Kidney epithelial cell (primary cell): ENCODE results near the gene AKNA. TPM values are rescaled to one million over a fixed set of nuclear protein-coding genes. Genes with fewer than 3 reads are reported as not detected.

Experiments
- DNase-seq: peaks from one replicate; pipeline ENCODE4 v3.0.0-alpha.2; 2010; ENCODE audit warnings: low read depth
- H3K27me3 ChIP-seq: 2 replicates; pipeline ENCODE4 v1.6.0; 2011; ENCODE audit warnings: low read length; ENCODE audit not compliant: control insufficient read depth, insufficient read depth
- H3K36me3 ChIP-seq: 2 replicates; pipeline ENCODE4 v1.5.1; 2011; ENCODE audit warnings: low read length; ENCODE audit not compliant: control insufficient read depth, insufficient read depth
- H3K4me3 ChIP-seq: 2 replicates; pipeline ENCODE4 v1.5.1; 2011; ENCODE audit warnings: low read depth, mild to moderate bottlenecking, control low read depth, low read length
- total RNA-seq: library from RNA; depleted of rRNA; stranded (reverse); fragments of >200 nt; gene quantifications from 2 replicates; pipeline ENCODE4 v1.2.3, GENCODE V29; 2015
- TF ChIP-seq, protein P1 (sequence below): IDR thresholded peaks from 2 replicates; pipeline ENCODE4 v1.5.1; 2011; ENCODE audit warnings: mild to moderate bottlenecking, moderate library complexity, low read length, control low read depth, inconsistent platforms; ENCODE audit not compliant: insufficient read depth, poor library complexity, severe bottlenecking

Gene AKNA
- total RNA-seq, 1 donor from 2014 or later: 34.6 TPM

DNA sequence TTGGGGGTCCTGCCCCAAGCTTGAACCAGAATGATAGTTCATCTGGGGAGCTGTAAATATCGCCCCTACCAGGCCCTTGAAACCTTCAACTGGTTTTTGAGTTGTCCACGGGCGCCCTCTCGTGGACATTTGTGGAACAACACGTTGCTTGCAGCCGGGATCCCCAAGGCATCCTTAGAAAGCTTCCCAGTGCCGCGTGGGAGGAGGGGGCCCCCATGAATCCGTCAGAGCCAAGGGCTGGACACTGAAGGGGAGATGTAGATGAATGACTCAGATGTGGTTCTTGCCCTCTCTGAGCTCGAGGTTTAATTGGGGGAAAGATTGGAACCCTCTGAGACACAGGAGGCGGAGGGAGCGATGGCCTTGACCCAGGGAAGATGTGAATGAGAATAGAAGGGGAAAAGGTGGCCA, 96.7 kb downstream of the AKNA start:
- Histone ChIP-seq H3K36me3 (peaks cover 1% of the 10 kb centered on the region), H3K4me3 (no peak overlapping the region), H3K27me3 (no peaks in the 10 kb centered on the region)
- TF ChIP-seq, protein P1, sequence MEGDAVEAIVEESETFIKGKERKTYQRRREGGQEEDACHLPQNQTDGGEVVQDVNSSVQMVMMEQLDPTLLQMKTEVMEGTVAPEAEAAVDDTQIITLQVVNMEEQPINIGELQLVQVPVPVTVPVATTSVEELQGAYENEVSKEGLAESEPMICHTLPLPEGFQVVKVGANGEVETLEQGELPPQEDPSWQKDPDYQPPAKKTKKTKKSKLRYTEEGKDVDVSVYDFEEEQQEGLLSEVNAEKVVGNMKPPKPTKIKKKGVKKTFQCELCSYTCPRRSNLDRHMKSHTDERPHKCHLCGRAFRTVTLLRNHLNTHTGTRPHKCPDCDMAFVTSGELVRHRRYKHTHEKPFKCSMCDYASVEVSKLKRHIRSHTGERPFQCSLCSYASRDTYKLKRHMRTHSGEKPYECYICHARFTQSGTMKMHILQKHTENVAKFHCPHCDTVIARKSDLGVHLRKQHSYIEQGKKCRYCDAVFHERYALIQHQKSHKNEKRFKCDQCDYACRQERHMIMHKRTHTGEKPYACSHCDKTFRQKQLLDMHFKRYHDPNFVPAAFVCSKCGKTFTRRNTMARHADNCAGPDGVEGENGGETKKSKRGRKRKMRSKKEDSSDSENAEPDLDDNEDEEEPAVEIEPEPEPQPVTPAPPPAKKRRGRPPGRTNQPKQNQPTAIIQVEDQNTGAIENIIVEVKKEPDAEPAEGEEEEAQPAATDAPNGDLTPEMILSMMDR: peak; percentile 86
- DNase-seq: no peak

DNA sequence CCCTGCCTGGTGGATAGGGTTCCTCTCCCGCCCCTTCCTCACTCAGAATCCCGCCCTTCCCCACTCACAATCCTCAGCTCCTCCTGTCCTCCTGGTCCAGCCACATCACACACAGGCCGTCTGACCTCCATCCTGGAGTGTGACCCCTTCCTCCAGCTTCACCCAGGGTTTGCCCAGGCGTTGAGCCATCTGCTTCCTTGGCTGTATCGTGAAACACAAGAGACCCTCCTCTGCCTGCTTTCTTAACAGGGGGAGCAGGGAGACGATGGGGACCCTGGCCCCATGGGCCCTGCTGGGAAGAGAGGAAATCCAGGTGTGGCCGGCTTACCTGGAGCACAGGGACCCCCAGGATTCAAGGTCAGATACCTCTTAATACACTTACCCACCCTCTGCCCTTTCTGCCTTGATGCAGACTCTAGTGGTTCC, 97.2 kb downstream of the AKNA start:
- H3K27me3 ChIP-seq: no peaks in the 10 kb centered on the region
- H3K36me3 ChIP-seq: peaks cover 1% of the 10 kb centered on the region
- DNase-seq: no peak
- TF ChIP-seq, protein P1: no peak
- H3K4me3 ChIP-seq: no peak overlapping the region

DNA sequence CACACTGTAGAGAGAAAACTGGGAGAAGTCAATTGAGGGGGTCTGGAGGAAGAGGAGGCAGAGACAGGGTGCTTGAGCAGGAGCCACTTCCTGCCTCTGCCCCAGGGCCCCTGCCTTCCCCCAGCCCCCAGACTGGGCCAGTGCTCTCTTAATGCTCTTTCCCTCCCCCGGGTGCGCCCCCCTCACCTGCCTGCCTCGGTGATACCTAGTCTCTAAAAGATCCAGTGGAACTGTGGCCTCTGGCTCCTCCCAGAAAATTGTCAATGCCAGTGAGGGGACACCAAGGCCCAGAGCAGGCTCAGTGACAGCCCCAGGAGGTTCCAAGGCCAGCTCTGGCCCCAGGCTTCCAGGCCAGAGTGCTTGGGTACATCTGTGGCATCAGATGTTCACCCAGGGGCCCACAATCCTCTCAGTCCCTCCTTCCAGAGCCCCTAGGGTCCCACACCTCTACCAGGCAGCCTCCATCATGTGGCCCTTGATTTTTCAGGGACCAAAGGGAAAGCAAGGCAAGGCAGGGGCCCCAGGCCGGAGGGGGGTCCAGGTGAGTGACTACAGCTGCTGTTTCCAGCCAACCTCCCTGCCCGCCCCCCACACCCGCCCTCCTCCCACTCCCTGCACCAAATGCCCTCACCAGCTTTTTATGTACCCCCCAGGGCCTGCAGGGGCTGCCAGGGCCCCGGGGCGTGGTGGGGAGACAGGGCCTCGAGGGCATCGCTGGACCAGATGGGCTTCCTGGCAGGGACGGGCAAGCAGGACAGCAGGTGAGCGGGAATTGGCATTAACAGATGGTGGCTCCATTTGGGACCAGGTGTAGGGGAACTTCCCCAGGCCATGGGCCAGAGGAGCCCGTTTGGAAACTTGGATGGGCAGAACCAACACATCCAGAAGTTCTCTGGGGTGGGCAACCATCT, 98.0 kb downstream of the AKNA start:
- H3K27me3 ChIP-seq: no peaks in the 10 kb centered on the region
- no peak for DNase-seq
- TF ChIP-seq, protein P1: no peak
- H3K36me3 ChIP-seq: peaks cover 3% of the 10 kb centered on the region
- H3K4me3 ChIP-seq: no peak overlapping the region

DNA sequence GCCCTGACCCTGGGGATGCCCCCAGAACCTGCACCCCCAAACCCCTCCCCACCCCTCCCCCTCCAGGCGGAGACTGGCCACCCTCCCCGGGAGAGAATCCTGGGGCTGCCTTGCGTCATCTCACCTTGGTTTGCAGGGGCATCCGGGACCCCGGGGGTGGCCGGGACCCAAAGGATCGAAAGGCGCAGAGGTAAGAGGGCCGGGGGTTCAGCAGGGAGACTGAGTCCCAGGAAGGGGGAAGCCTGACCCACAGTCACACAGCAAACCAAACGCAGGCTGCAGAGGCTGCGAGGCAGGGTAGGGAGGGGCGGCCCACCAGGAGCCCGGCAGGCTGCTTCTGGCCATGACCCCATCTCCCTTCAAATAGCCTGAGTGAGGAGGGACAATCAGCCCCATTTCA, 98.7 kb downstream of the AKNA start:
- TF ChIP-seq, protein P1: no peak
- H3K36me3 ChIP-seq: peaks cover 3% of the 10 kb centered on the region

DNA sequence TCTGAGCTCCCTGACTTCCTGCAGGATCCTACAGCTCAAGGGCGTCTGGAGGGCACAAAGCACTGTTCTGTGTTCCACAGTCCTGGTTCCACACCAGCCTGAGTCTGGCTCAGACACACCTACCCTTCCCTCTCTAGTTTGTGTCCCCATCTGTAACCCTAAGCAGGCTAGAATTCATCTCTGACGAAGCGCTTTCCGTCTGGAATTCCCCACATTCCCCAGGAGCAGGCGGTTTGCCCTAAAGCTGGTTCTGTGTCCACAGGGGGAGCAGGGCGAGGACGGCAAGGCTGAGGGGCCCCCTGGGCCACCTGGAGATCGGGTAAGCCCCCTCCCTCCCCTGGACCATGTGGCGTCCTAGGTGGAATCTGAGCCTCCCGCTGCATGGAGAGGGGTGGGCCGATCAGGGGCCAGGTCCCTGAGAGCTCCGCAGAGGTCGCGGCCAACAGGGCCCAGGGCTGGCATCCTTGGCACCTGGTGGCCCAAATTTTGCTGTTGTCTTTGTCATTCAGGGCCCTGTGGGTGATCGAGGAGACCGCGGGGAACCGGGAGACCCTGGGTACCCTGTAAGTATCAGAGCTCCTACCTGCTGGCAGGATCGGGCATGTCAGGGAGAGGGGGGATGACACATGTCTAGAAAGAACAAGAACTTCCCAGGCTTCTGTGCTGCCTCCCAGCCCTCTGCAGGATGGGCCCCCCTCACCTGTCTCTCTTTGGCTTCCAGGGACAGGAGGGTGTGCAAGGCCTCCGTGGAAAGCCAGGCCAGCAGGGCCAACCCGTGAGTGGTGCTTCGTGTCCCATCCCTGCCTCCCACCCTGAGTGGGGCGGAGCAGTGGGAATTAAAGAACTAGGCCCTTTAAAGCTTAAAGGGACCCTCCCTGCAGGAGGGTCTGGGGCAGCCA, 99.3 kb downstream of the AKNA start:
- H3K4me3 ChIP-seq: no peak overlapping the region
- DNase-seq: peak; percentile 69
- H3K36me3 ChIP-seq: peaks cover 3% of the 10 kb centered on the region

More for the DNA sequence above, 98.7 kb downstream of the AKNA start:
- no peak for DNase-seq
- Histone ChIP-seq H3K27me3 (no peaks in the 10 kb centered on the region), H3K4me3 (no peak overlapping the region)

More for the DNA sequence above, 99.3 kb downstream of the AKNA start:
- H3K27me3 ChIP-seq: no peaks in the 10 kb centered on the region
- TF ChIP-seq, protein P1: no peak
